ENCODE data around the gene AUTS2. TPM values are rescaled to one million over a fixed set of nuclear protein-coding genes. Genes with fewer than 3 reads are reported as not detected.

AUTS2 gene
- total and polyA plus RNA-seq, 11 donors = 3.4 to 14.0 (median 7.3) TPM

DNA sequence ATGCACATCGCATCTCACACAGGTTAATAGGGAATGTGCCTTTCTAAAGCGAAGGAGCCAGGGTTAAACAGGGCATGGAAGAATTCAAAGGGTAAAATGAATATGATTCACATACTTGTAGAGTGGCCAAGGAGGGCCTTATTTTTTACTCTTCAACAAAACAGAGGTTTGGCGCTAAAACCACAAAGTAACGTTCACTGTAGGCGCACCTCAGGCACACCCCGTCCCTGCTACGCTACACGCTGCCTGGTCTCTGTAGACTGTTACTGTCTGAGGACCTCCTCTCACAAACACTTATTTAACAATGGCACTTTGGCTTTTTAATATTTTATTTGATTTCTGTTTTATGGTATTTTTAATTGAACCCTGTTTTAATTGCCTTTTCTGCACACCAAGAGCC is 1071.6 kb downstream of the AUTS2 start:
- TF ChIP-seq CTCF (IDR thresholded peaks at IDR 0.05) = no peak
- TF ChIP-seq POLR2A (IDR thresholded peaks at IDR 0.05) = no peak
- no peak overlapping the region for H3K4me3 ChIP-seq
- H3K27ac ChIP-seq = no peak overlapping the region
- H3K27me3 ChIP-seq = no peaks in the 10 kb centered on the region
- DNase-seq (no peak), ATAC-seq (no peak)
- no peaks in the 10 kb centered on the region for H3K36me3 ChIP-seq
- H3K4me1 ChIP-seq = peaks cover 0 to 21% (median 0%) of the 10 kb centered on the region in 12 donors
- WGBS, 4 donors = 93 to 98% (median 96%) methylated on average over 8 of the region's 8 CpGs
- no peaks in the 10 kb centered on the region for H3K9me3 ChIP-seq
- intact Hi-C loops (cut with DNase I) = no loop called here

GRCh38 chr7:70670288-70670687 is 1072.0 kb downstream of the AUTS2 start:
- Histone ChIP-seq H3K36me3 (no peaks in the 10 kb centered on the region), H3K27ac (no peak overlapping the region), H3K4me1 (peaks cover 0 to 21% (median 0%) of the 10 kb centered on the region in 12 donors), H3K4me3 (no peak overlapping the region), H3K9me3 (no peaks in the 10 kb centered on the region), H3K27me3 (no peaks in the 10 kb centered on the region)
- WGBS, 4 donors = 93 to 96% (median 95%) methylated on average over 7 of the region's 7 CpGs
- intact Hi-C loops (cut with DNase I) = no loop called here
- ATAC-seq = no peak
- no peak for TF ChIP-seq CTCF (IDR thresholded peaks at IDR 0.05)
- TF ChIP-seq POLR2A (IDR thresholded peaks at IDR 0.05) = no peak
- DNase-seq = no peak

GRCh38 chr7:70673778-70674570 is 1075.7 kb downstream of the AUTS2 start:
- no peak for ATAC-seq
- H3K36me3 ChIP-seq = no peaks in the 10 kb centered on the region

More at GRCh38 chr7:70673778-70674570, 1075.7 kb downstream of the AUTS2 start:
- Histone ChIP-seq H3K4me3 (no peak overlapping the region), H3K27ac (no peak overlapping the region), H3K4me1 (peaks cover 0 to 8% (median 0%) of the 10 kb centered on the region in 12 donors), H3K27me3 (no peaks in the 10 kb centered on the region), H3K9me3 (no peaks in the 10 kb centered on the region)
- DNase-seq = no peak
- intact Hi-C loops (cut with DNase I) = no loop called here
- WGBS, 4 donors = 92 to 95% (median 93%) methylated on average over 11 of the region's 11 CpGs
- TF ChIP-seq POLR2A (IDR thresholded peaks at IDR 0.05) (no peak), CTCF (IDR thresholded peaks at IDR 0.05) (no peak)
